ENCODE data around the gene SLC12A3.

SLC12A3 gene, protein sequence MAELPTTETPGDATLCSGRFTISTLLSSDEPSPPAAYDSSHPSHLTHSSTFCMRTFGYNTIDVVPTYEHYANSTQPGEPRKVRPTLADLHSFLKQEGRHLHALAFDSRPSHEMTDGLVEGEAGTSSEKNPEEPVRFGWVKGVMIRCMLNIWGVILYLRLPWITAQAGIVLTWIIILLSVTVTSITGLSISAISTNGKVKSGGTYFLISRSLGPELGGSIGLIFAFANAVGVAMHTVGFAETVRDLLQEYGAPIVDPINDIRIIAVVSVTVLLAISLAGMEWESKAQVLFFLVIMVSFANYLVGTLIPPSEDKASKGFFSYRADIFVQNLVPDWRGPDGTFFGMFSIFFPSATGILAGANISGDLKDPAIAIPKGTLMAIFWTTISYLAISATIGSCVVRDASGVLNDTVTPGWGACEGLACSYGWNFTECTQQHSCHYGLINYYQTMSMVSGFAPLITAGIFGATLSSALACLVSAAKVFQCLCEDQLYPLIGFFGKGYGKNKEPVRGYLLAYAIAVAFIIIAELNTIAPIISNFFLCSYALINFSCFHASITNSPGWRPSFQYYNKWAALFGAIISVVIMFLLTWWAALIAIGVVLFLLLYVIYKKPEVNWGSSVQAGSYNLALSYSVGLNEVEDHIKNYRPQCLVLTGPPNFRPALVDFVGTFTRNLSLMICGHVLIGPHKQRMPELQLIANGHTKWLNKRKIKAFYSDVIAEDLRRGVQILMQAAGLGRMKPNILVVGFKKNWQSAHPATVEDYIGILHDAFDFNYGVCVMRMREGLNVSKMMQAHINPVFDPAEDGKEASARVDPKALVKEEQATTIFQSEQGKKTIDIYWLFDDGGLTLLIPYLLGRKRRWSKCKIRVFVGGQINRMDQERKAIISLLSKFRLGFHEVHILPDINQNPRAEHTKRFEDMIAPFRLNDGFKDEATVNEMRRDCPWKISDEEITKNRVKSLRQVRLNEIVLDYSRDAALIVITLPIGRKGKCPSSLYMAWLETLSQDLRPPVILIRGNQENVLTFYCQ

DNA sequence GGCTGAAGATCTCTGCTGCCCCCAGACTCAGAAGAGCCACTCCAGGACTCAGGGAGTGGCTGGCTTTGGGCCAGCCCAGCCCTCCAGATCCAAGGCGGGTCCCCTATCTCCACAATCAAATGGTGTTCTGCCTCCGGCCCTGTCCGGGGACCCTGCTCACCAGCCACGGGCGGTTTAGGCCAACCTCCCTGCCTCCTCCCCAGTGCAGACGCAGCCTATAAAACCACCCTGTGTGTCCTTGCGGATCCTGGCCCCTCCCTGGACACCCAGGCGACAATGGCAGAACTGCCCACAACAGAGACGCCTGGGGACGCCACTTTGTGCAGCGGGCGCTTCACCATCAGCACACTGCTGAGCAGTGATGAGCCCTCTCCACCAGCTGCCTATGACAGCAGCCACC, at the start of gene SLC12A3:
Gene SLC12A3 (plus strand): TSS at position 248 of the 400 bp plus-strand sequence. CDS start 29 bp downstream, at position 277.
- DNase-seq, result no peak

GRCh38 chr16:56815721-56816120, 49.3 kb upstream of the SLC12A3 start:
- no peak for DNase-seq

GRCh38 chr16:56817056-56817455, 48.0 kb upstream of the SLC12A3 start:
- DNase-seq, result no peak

DNA sequence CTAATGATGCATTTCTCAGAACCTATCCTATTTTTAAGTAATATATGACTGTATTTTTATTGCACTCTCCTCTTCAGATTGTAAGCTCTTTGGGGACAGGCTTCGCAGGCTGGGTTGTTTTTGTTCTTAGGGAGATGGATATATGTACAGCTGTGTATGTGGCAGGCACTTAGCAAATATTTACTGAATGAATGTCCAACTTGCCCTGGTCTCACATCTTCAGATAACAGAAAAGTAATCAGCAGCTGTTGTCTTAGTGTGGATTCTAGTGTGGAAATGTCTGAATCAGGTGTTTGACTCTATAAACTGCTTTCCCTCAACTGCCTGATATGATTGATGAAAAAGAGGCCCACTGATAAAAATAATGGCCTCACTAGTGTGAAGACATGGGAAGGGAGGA, 47.1 kb upstream of the SLC12A3 start:
- no peak for DNase-seq

- no peak for DNase-seq
Observed at GRCh38 chr16:56823081-56823733, 41.8 kb upstream of the SLC12A3 start.

DNA sequence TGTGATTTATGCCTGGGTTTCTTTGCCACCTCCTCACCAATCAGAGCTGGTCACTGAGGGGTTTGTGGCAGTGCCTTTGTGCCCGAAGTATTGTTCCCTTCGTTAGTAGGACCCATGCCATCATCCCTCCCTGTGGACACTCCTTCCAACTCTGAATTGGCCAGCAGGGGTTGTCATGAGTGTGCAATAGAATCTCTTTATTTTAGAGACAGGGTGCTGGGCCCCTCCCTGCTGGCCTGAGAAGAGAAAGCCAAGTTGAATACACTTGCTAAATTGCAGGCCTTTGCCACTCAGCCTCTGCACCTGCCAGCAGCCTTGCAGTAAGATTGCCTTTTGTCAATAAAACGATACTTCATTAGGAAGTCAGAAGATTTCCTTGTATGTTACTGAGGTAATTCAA, 40.7 kb upstream of the SLC12A3 start:
- DNase-seq, result no peak

DNA sequence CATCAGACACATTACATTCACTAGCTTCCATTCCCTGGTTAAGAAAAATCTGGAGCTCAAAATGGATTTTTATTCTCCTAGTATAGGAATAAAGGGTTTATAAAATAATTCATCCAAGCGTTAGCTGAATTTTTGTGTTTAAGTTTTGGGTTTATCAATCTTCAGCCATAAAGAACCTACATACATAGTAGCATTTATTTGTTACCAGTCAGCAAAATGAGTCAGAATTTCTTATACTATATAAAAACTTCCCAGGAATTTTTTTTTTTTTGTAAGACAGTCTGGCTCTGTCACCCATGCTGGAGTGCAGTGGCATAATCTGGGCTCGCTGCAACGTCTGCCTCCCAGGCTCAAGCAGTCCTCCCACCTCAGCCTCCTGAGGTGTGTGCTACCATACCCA, 40.2 kb upstream of the SLC12A3 start:
- no peak for DNase-seq

DNA sequence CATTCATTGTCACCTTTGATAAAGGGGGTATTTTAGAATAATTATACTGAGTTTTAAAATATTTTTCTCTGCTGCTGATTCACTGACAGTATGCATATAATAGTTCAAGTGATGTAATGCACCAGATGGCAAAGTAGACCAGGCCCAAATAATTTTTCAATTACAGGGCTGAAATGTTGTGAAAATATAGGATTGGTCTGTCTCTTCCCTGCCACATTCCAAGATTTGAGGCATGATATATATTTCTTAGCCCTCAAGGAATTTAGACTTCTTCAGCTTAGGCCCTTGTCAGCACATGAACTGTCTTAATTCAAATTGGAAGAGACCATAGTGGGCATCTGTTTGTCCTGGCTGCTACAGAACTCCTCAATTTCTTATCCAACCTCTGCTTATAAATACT, 39.2 kb upstream of the SLC12A3 start:
- DNase-seq, result no peak

DNA sequence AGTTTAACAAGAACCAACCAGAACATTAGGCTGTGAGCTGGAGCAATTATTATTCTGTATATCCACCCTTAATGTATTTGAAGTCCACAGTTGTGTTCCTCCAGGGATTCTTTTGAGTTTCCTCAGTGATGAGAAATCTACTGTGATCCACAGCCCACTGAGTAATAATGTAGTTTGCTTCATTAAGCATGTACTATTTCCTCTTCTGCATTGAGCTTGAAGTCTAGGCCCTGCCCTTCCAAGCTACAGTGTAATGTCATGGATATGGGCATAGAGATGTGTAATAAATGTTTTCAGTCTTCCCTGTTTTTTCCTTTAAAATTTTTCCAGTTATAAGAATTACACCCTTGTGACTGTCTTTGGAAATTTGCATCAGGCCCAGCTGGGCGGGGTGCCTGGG, 36.4 kb upstream of the SLC12A3 start:
- DNase-seq, result no peak

GRCh38 chr16:56830669-56831068, 34.3 kb upstream of the SLC12A3 start:
- DNase-seq, result no peak

DNA sequence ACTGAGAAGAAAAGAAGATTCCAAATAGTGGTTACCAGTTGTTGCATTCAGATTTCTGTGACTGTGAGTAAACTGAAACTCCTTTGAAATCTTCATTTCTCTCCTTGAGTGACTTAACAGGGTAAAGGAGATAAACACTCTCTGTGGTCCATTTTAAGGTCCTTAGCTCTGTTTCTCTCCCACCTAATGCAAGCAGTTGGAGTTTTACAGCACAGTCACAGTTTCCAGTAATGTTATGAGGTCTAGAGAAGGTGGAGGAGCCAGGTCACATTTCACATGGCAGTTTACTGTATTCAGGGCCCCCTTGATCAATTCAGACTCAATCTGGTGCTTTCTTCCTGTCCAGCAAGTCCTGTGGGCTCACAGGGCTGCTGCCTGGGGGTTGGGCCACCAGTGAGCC, 32.2 kb upstream of the SLC12A3 start:
- no peak for DNase-seq

DNA sequence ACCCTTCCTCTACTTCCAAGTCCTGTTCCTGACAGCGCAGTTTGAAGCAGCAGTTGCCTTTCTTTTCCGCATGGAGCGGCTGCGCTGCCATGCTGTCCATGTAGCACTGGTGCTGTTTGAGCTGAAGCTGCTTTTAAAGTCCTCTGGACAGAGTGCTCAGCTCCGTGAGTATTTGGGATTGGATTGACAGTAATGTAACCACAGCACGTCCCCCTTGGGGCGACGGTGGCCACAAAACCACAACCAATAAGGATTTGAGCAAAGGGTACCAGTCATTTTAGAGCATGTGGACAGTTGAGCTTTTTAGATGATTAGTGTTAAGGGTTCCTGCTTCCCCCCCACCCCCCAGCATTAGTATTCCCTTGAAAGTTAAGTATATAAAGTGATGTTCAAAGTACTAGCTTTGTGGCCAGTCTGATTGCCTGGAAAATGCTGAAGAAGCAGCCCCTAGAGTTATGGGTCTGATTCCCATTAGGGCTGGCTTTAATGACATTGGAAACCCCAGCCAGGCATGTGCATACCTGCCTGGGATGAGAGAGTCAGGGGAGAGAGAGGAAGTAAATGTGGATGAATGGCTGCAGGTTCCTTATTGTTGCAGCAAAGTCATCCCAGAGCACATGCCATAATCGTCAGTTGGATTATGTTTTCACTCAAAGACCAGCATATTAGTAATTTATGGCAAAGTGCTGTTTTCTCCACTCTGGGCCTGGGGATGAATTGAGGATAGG, 31.6 kb upstream of the SLC12A3 start:
- no peak for DNase-seq

DNA sequence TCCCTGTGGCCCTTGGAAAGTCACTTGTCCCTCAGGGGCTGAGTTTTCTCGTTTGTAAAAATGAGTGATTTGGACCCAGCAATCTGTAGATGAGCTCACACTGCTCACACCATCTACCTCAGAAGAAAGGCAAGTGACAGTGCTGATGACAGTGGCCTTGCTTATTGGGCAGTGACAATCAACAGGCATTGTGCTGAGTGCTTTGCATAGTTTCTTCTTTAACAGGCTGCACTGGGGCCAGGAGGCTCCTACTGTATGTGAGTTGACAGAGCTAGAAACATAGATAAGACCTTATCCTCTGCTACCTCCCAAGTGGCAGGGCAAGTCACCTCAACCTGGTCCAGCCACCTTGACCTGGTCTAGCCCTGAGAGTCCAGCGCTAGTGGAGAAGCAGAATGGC, 29.7 kb upstream of the SLC12A3 start:
- DNase-seq, result no peak

DNA sequence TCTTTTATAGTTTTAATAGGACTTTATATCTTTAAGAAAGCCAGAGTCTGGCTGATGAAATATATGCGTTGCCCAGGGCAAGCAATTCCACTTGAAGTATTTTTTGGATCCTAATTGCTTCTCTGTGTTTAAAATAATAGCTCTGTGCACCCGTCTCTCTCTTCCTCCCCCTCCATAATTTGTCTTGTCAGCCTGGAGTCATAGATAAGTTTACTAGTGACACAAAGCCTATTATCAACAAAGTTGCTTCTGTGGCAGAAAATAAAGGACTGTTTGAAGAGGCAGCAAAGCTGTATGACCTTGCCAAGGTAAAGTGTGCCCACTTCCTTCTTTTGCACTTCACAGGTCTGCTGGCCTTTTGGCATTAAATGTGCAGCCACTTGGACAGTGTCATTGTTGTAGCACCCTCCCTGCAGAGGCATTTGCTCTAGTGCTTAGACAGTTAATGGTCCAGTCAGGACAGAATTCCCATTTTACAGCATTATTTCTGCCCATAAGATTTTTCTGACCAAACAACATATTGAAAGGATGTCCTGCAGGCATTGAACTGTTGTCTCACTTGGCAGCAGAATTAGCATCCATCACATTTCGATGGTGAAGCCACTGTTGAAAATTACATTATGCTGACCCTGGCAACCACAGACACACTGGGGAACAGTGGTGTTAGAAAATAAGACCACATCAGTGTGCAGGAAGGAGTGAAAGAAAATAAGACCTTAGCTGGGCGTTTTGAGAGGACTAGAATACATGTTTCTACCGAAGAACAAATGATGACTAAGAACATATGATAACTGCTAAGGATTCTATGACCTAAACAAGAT, 28.4 kb upstream of the SLC12A3 start:
- DNase-seq, result no peak

DNA sequence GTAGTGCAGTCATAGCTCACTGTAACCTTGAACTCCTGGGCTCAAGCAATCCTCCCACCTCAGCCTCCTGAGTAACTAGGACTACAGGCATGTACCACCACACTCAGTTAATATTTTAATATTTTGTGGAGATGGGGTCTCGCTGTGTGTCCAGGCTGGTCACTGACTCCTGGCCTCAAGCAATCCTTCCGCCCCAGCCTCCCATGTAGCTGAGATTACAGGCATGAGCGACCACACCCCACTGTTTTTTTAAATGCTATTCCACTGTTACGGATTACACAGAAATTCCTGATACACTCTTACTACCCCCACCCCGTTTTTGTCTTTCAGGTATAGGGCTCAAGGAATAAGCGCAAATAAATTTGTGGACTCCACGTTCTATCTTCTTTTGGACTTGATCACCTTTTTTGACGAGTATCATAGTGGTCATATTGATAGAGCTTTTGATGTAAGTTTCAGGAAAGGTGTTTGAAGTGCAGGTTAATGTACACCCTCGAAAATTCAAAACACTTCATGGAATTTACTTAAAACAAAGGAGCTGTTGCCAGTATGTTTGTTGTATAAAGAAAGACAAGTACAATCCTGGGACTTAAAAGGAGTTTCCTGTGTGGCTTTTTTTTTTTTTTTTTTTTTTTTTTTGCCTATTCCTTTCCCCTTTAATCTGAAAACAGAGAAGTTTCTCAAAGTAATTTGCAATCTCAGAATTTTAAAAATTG, 26.2 kb upstream of the SLC12A3 start:
- no peak for DNase-seq

DNA sequence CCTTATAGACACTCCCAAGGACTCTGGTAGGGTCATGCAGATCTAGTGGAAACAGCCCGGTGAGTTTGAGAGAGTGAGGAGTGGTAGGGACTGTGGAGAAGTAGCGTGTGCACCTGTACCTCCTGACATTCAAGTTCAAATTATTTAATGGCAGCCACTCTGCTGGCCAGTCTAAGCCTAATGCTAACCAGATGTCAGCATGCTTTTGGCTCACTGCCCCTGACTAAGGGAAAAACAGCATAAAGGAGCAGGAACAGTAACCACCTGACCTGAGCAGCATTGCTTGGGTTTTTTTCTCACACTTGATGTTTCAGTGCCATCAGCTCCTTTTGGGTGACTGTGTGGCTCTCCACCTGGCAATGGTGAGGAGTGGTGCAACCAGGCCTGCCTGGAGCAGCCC, 23.8 kb upstream of the SLC12A3 start:
- no peak for DNase-seq

DNA sequence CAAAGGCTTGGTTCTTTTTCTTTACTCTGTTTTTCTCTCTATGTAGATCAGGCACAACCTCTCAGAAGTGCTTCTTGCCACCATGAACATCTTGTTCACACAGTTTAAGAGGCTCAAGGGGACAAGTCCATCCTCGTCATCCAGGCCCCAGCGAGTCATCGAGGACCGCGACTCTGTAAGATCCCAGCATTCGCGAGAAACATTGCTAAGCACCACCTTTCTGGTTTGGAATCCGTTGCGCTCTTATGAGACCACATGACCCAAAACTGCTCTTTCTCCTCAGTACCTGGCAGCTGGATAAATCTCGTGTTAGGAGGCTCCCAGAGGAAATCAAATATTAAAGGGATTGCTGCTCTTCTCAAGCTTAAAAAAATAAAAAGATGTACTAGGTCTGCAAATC, 23.3 kb upstream of the SLC12A3 start:
- DNase-seq, result no peak

- DNase-seq, result no peak
Observed at GRCh38 chr16:56842133-56842532, 22.9 kb upstream of the SLC12A3 start.

DNA sequence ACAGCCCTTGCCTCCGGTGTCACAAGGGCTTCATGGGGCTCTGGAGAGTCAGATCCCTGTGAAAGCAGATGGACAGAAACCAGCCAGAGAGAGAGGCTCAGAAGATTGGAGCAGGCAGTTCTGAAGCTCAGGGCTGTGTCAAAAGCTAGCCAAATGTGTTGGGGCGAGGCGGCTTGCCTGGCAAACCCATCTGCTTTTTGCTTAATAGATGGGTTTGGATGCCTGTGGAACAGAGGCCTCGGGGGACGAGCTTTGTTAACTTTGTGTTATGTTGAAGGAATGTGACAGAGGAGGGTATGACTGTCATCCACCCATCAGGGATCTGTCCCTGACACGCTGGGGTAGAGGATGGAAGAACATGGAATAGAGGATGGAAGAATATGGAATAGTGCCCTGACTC, 21.0 kb upstream of the SLC12A3 start:
- DNase-seq, result no peak

DNA sequence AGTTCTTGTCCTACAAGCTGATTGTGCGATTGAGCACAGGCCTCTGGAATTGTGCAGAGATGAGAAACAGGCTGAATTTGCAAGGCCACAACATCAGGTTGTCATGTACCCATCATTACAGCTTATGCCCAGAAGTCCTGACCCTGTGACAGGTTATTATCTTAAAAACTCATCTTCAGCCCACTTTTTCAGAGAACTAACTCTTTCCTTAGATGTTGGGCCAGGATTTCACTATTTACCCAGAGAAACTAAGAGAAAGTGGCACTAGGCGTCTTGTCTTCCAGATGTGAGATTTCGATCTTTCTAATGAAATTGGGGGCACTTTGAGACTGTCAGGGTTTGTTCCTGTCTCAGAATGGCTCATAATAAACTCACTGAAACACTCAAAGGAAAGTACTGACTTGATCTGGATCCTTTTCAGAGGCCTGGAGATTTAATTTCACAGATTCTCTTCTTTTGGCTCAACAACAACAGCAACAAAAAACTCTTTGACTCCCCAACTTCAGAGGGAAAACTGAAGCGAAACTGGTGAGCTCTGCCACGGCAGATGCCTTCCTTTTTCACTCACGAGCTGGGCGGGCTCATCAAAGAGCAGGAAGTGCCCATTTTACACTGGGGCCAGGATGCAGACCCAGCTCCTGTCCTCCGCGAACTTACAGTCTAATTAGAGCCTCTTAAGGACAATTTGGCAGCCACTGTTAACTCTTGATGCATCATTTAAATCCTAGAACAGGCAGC, 17.7 kb upstream of the SLC12A3 start:
- no peak for DNase-seq

Data from activated effector memory CD4-positive, alpha-beta T cell treated with anti-CD3 and anti-CD28 coated beads, Interleukin-2, amount 50 U/mL, for 16 hours (primary cell).